ENCODE measurements around the gene PMEL. TPM values are rescaled to one million over a fixed set of nuclear protein-coding genes. Genes with fewer than 3 reads are reported as not detected.

PMEL gene
- total RNA-seq, 1 experiment from 2014 or later: 2.1 TPM

DNA sequence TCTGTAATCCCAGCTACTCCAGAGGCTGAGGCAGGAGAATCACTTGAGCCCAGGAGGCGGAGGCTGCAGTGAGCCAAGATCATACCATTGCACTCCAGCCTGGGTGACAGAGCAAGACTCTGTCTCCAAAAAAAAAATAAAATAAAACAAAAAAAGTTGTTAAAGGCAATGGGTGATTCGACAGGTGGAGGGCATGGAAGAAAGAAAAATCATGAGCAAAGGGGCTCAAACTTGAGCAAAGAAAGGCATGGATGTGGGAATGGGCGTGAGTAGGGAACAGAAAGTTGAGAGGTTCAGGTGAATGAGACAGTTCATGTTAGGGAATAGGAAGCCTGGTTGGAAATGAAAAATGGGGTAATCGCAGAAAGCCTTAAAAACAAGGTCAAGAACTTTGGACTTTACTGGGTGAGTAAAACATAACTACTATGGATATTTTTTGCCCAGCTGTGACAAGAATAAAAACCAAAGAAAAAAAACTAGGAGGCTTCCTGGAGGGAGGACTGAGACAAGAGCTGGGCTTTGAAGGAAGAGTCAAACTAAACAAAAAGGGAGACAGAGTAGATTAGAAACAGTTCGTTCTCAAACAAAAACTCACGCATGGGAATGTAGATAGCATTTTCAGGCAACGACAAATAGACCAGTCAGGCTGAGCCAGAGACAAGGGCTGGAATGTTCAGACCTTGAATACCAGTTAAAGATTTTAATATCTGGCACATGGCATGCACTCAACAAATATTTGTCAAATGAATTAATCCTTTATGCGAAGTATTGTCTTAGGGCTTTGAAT is 56.9 kb downstream of the PMEL start:
- peak overlapping the region; percentile 40 for H3K4me3 Mint-ChIP-seq (ENCODE audit: low read depth, unreplicated experiment)
- DNase-seq: peak; percentile 26
- no TSS peak for BruUV-seq (replicated peaks)
- H3K4me1 Mint-ChIP-seq (ENCODE audit: low read depth, unreplicated experiment): peaks cover 17% of the 10 kb centered on the region
- TF ChIP-seq, protein P1, sequence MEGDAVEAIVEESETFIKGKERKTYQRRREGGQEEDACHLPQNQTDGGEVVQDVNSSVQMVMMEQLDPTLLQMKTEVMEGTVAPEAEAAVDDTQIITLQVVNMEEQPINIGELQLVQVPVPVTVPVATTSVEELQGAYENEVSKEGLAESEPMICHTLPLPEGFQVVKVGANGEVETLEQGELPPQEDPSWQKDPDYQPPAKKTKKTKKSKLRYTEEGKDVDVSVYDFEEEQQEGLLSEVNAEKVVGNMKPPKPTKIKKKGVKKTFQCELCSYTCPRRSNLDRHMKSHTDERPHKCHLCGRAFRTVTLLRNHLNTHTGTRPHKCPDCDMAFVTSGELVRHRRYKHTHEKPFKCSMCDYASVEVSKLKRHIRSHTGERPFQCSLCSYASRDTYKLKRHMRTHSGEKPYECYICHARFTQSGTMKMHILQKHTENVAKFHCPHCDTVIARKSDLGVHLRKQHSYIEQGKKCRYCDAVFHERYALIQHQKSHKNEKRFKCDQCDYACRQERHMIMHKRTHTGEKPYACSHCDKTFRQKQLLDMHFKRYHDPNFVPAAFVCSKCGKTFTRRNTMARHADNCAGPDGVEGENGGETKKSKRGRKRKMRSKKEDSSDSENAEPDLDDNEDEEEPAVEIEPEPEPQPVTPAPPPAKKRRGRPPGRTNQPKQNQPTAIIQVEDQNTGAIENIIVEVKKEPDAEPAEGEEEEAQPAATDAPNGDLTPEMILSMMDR (IDR thresholded peaks at IDR 0.05; ENCODE audit: unreplicated experiment): no peak
- no peaks in the 10 kb centered on the region for H3K9me3 Mint-ChIP-seq (ENCODE audit: low read depth, unreplicated experiment)
- intact Hi-C loops (cut with micrococcal nuclease; ENCODE audit: unreplicated experiment): loop anchor here (5.0 kb wide), 1 partner anchor 82 kb away; the partner anchor contains the start of gene DNAJC14
- H3K27ac Mint-ChIP-seq (ENCODE audit: unreplicated experiment): peak overlapping the region; percentile 35
- H3K36me3 Mint-ChIP-seq (ENCODE audit: insufficient read depth, unreplicated experiment): peaks cover 12% of the 10 kb centered on the region
- no peaks in the 10 kb centered on the region for H3K27me3 Mint-ChIP-seq (ENCODE audit: unreplicated experiment)
- CTCF ChIA-PET: no interaction called here

DNA sequence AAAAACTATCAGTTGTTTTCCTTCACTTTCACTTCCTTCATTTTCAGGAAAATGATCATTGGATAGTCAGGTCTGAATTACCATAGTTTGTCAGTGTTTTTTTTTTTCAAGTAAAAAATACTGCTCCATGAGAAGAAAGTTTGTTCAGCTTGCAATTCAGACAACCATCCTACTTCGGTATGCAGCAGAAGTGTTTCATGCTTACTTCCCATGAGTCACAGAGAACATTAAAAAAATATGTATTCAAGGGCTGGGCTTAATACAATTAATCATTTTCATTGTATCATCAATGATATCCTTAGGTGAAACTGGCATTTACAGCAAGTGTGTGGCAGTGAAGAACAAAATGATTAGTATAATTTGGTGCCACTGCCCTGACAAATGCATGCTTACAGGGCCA is 59.8 kb downstream of the PMEL start:
- no peak overlapping the region for H3K27ac Mint-ChIP-seq (ENCODE audit: unreplicated experiment)

More for the DNA sequence above, 59.8 kb downstream of the PMEL start:
- H3K9me3 Mint-ChIP-seq (ENCODE audit: low read depth, unreplicated experiment): no peaks in the 10 kb centered on the region
- H3K4me1 Mint-ChIP-seq (ENCODE audit: low read depth, unreplicated experiment): peaks cover 17% of the 10 kb centered on the region
- CTCF ChIA-PET: interaction anchor here (0.5 to 0.6 kb wide), 2 partner anchors 20 to 169 kb away, joined by 3 to 4 read pairs; no protein-coding TSS in a partner anchor
- TF ChIP-seq, protein P1 (IDR thresholded peaks at IDR 0.05; ENCODE audit: unreplicated experiment): no peak
- no TSS peak for BruUV-seq (replicated peaks)
- peaks cover 23% of the 10 kb centered on the region for H3K36me3 Mint-ChIP-seq (ENCODE audit: insufficient read depth, unreplicated experiment)
- no peak overlapping the region for H3K4me3 Mint-ChIP-seq (ENCODE audit: low read depth, unreplicated experiment)
- intact Hi-C loops (cut with micrococcal nuclease; ENCODE audit: unreplicated experiment): loop anchor here (5.0 kb wide), 1 partner anchor 79 kb away; the partner anchor contains the start of gene DNAJC14
- DNase-seq: no peak
- no peaks in the 10 kb centered on the region for H3K27me3 Mint-ChIP-seq (ENCODE audit: unreplicated experiment)

Other genes with a start within 250 kb of the PMEL start
- 71.0 and 89.4 TPM in 2 replicates for gene BLOC1S1, start 250.0 kb downstream of the PMEL start, total RNA-seq (2022)
- gene RDH5, start 245.6 kb downstream of the PMEL start, total RNA-seq (2022): 11.0 and 11.2 TPM in 2 replicates
- 880 and 991 TPM in 2 replicates for gene CD63, start 237.0 kb downstream of the PMEL start, total RNA-seq (2022)
- gene GDF11, start 222.9 kb downstream of the PMEL start, total RNA-seq (2022): 5.3 and 6.7 TPM in 2 replicates
- 64.4 and 73.8 TPM in 2 replicates for gene SARNP, start 148.3 kb downstream of the PMEL start, total RNA-seq (2022)
- 93.6 and 95.4 TPM in 2 replicates for gene ORMDL2, start 148.0 kb downstream of the PMEL start, total RNA-seq (2022)
- 39.0 and 44.3 TPM in 2 replicates for gene DNAJC14, start 136.5 kb downstream of the PMEL start, total RNA-seq (2022)
- not detected in 2 replicates for gene MMP19, start 123.1 kb downstream of the PMEL start, total RNA-seq (2022)
- gene PYM1, start 38.1 kb downstream of the PMEL start, total RNA-seq (2022): 33.6 and 35.4 TPM in 2 replicates
- gene DGKA, start 34.9 kb downstream of the PMEL start, total RNA-seq (2022): 50.3 and 51.2 TPM in 2 replicates
- gene CDK2, start 788 bp upstream of the PMEL start, total RNA-seq (2022): 68.9 and 76.4 TPM in 2 replicates
- gene RAB5B, start 8.0 kb upstream of the PMEL start, total RNA-seq (2022): 84.7 and 91.6 TPM in 2 replicates
- gene SUOX, start 31.2 kb upstream of the PMEL start, total RNA-seq (2022): 31.1 and 34.9 TPM in 2 replicates
- gene IKZF4, start 55.0 kb upstream of the PMEL start, total RNA-seq (2022): 7.3 and 9.0 TPM in 2 replicates
- 50.6 and 50.7 TPM in 2 replicates for gene RPS26, start 75.9 kb upstream of the PMEL start, total RNA-seq (2022)
- gene ERBB3, start 114.1 kb upstream of the PMEL start, total RNA-seq (2022): 170 and 183 TPM in 2 replicates
- gene PA2G4, start 138.5 kb upstream of the PMEL start, total RNA-seq (2022): 229 and 233 TPM in 2 replicates
- gene RPL41, start 150.6 kb upstream of the PMEL start, total RNA-seq (2022): 2,379 and 2,426 TPM in 2 replicates
- 6.6 and 8.2 TPM in 2 replicates for gene ZC3H10, start 152.2 kb upstream of the PMEL start, total RNA-seq (2022)
- 72.7 and 91.1 TPM in 2 replicates for gene ESYT1, start 162.2 kb upstream of the PMEL start, total RNA-seq (2022)
- gene MYL6B, start 186.5 kb upstream of the PMEL start, total RNA-seq (2022): 52.4 and 53.7 TPM in 2 replicates
- 1,037 and 1,130 TPM in 2 replicates for gene MYL6, start 192.3 kb upstream of the PMEL start, total RNA-seq (2022)
- 143 and 150 TPM in 2 replicates for gene SMARCC2, start 223.4 kb upstream of the PMEL start, total RNA-seq (2022)